ENCODE data around the gene BMP8B. TPM values are rescaled to one million over a fixed set of nuclear protein-coding genes. Genes with fewer than 3 reads are reported as not detected.

The BMP8B gene
- total and polyA plus RNA-seq, 2 donors = 0.14 to 0.16 TPM

Other genes with a start within 250 kb of the BMP8B start
- gene PABPC4, start 212.1 kb downstream of the BMP8B start, total RNA-seq = 49.2 TPM
- gene PABPC4, start 212.1 kb downstream of the BMP8B start, polyA plus RNA-seq = 122 TPM
- 0.42 TPM for gene HEYL, start 149.2 kb downstream of the BMP8B start, total RNA-seq
- 2.6 TPM for gene HEYL, start 149.2 kb downstream of the BMP8B start, polyA plus RNA-seq
- gene NT5C1A, start 116.8 kb downstream of the BMP8B start, total RNA-seq = 0.09 TPM
- not detected for gene NT5C1A, start 116.8 kb downstream of the BMP8B start, polyA plus RNA-seq
- gene HPCAL4, start 97.4 kb downstream of the BMP8B start, total RNA-seq = 0.24 TPM
- gene HPCAL4, start 97.4 kb downstream of the BMP8B start, polyA plus RNA-seq = 0.34 TPM
- gene PPIE, start 50.0 kb downstream of the BMP8B start, total RNA-seq = 45.0 TPM
- 54.2 TPM for gene PPIE, start 50.0 kb downstream of the BMP8B start, polyA plus RNA-seq
- 2.6 TPM for gene OXCT2, start 17.5 kb downstream of the BMP8B start, total RNA-seq
- gene OXCT2, start 17.5 kb downstream of the BMP8B start, polyA plus RNA-seq = 1.6 TPM
- 22.9 TPM for gene TRIT1, start 94.6 kb upstream of the BMP8B start, total RNA-seq
- 27.2 TPM for gene TRIT1, start 94.6 kb upstream of the BMP8B start, polyA plus RNA-seq
- 12.4 TPM for gene MYCL, start 113.1 kb upstream of the BMP8B start, total RNA-seq
- gene MYCL, start 113.1 kb upstream of the BMP8B start, polyA plus RNA-seq = 8.9 TPM
- 2.3 TPM for gene MFSD2A, start 166.3 kb upstream of the BMP8B start, total RNA-seq
- 2.9 TPM for gene MFSD2A, start 166.3 kb upstream of the BMP8B start, polyA plus RNA-seq